Endothelial cell (in vitro differentiated cells): ENCODE data around the gene EFCAB6. TPM values are rescaled to one million over a fixed set of nuclear protein-coding genes. Genes with fewer than 3 reads are reported as not detected.

Experiments used
- DNase-seq: peaks from one replicate; pipeline ENCODE4 v3.0.0; 2021; ENCODE audit warnings: low spot score
- H3K27ac Mint-ChIP-seq: one replicate; pipeline ENCODE4 v1.8.0; 2021; ENCODE audit warnings: mixed read lengths, inconsistent platforms; ENCODE audit not compliant: unreplicated experiment
- H3K27me3 Mint-ChIP-seq: one replicate; pipeline ENCODE4 v1.8.0; 2021; ENCODE audit warnings: mild to moderate bottlenecking, moderate library complexity, mixed read lengths, inconsistent platforms; ENCODE audit not compliant: unreplicated experiment
- H3K36me3 Mint-ChIP-seq: one replicate; pipeline ENCODE4 v1.8.0; 2021; ENCODE audit warnings: mild to moderate bottlenecking, low read depth, mixed read lengths, inconsistent platforms; ENCODE audit not compliant: unreplicated experiment
- H3K4me1 Mint-ChIP-seq: one replicate; pipeline ENCODE4 v1.8.0; 2021; ENCODE audit warnings: mild to moderate bottlenecking, mixed read lengths, inconsistent platforms; ENCODE audit not compliant: unreplicated experiment
- H3K4me3 Mint-ChIP-seq: one replicate; pipeline ENCODE4 v1.8.0; 2021; ENCODE audit warnings: mild to moderate bottlenecking, mixed read lengths, inconsistent platforms; ENCODE audit not compliant: unreplicated experiment
- H3K9me3 Mint-ChIP-seq: one replicate; pipeline ENCODE4 v1.8.0; 2021; ENCODE audit warnings: mixed read lengths, inconsistent platforms; ENCODE audit not compliant: unreplicated experiment
- total RNA-seq: library from RNA; stranded (reverse); fragmentation: NEBNext Ultra II Directional; extraction: Animal tissue kit (Norgen Biotek cat#: 25700); gene quantifications from one replicate; pipeline ENCODE4 v1.2.1, GENCODE V29; 2021; ENCODE audit not compliant: unreplicated experiment
- TF ChIP-seq, protein P1 (sequence below): fragments of 200-600 bp; sonication (generic); IDR thresholded peaks from one replicate; pipeline ENCODE4 v1.5.0; 2021; ENCODE audit warnings: antibody characterized with exemption; ENCODE audit not compliant: unreplicated experiment

The EFCAB6 gene
- total RNA-seq, 1 donor from 2014 or later: 0.69 TPM

DNA sequence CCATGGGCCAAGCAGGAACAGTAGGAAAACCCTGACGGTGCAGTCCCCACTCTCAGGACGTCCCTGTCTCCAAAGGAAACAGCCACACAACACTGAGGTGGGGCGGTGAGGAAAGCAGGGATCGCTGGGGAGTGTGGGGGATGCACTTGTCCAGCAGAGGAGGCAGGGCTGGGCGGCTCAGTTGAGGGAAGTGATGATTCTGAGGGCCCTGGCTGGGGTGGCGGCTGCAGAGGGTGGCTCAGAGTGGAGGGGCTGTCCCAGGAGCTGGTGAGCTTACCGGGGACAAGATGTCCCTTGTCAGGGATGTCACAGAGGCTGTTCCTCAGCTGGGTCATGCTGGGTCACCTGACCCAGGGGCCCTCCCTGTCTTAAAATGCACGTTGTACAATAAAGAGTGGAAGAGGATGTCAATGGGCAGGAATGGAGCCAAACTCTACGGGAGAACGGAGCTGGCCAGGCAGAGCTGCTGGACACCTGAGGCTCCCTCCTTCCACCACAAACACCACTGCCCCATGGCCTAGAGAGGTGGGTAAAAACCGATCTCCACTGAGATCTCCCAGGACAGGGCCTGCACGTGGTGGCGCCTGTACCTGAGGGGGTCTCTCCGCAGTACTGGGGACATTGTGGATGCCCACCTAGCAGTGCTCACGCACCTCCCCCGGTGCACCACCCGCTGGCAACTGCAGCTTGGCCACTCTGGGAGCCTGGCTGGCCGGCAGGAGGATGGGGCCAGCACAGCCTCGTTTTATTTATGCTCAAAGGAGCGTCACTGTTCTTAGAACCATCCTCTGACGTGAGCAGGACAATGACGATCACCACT is 9.7 kb upstream of the EFCAB6 start:
- no peak overlapping the region for H3K4me3 Mint-ChIP-seq
- TF ChIP-seq, protein P1, sequence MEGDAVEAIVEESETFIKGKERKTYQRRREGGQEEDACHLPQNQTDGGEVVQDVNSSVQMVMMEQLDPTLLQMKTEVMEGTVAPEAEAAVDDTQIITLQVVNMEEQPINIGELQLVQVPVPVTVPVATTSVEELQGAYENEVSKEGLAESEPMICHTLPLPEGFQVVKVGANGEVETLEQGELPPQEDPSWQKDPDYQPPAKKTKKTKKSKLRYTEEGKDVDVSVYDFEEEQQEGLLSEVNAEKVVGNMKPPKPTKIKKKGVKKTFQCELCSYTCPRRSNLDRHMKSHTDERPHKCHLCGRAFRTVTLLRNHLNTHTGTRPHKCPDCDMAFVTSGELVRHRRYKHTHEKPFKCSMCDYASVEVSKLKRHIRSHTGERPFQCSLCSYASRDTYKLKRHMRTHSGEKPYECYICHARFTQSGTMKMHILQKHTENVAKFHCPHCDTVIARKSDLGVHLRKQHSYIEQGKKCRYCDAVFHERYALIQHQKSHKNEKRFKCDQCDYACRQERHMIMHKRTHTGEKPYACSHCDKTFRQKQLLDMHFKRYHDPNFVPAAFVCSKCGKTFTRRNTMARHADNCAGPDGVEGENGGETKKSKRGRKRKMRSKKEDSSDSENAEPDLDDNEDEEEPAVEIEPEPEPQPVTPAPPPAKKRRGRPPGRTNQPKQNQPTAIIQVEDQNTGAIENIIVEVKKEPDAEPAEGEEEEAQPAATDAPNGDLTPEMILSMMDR: no peak
- no peaks in the 10 kb centered on the region for H3K9me3 Mint-ChIP-seq
- no peak for DNase-seq
- H3K4me1 Mint-ChIP-seq: peaks cover 28% of the 10 kb centered on the region
- no peak overlapping the region for H3K27ac Mint-ChIP-seq
- H3K27me3 Mint-ChIP-seq: peaks cover 10% of the 10 kb centered on the region
- H3K36me3 Mint-ChIP-seq: peaks cover 14% of the 10 kb centered on the region

DNA sequence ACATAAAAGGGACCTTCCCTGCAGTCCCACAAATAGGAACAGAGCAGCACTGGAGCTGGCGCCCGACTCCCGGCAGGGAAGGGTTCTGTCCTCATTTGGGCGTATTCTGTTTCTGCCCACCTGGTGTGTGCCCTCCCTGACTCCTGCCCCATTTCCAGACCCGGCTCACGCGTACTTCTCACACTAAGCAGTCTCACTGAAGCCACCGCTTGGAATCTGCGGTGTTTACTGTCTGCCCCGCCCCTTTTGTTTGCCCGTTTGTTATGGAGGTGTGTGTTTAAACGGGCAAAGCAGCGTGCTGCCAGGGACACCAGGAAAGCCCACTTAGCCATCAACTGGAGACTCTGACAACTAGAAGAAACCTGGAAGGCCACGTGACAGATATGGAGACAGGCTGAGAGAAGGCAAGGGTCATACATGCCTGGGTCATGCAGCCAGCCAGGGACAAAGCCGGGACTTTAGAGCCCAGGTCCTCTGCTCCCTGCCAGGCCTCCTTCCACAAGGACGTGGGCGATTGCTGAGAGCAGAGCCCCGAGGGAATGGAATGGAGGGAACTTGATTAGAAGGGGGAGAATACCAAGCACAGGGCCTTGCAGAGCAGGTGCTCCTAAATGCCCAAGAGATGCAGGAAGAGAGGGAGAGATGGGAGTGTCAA is 8.7 kb upstream of the EFCAB6 start:
- H3K4me3 Mint-ChIP-seq: no peak overlapping the region
- DNase-seq: no peak
- H3K36me3 Mint-ChIP-seq: peaks cover 12% of the 10 kb centered on the region
- peaks cover 28% of the 10 kb centered on the region for H3K4me1 Mint-ChIP-seq
- H3K27me3 Mint-ChIP-seq: peaks cover 10% of the 10 kb centered on the region
- H3K27ac Mint-ChIP-seq: no peak overlapping the region
- TF ChIP-seq, protein P1: no peak
- H3K9me3 Mint-ChIP-seq: no peaks in the 10 kb centered on the region

GRCh38 chr22:43819931-43820640 is 8.0 kb upstream of the EFCAB6 start:
- no peak overlapping the region for H3K4me3 Mint-ChIP-seq
- H3K9me3 Mint-ChIP-seq: no peaks in the 10 kb centered on the region
- H3K27ac Mint-ChIP-seq: no peak overlapping the region
- peaks cover 6% of the 10 kb centered on the region for H3K36me3 Mint-ChIP-seq
- H3K4me1 Mint-ChIP-seq: peaks cover 28% of the 10 kb centered on the region
- no peak for DNase-seq
- TF ChIP-seq, protein P1: no peak
- peaks cover 10% of the 10 kb centered on the region for H3K27me3 Mint-ChIP-seq

- TF ChIP-seq, protein P1: no peak
- Mint-ChIP-seq H3K36me3 (peaks cover 6% of the 10 kb centered on the region), H3K4me1 (peaks cover 28% of the 10 kb centered on the region), H3K27ac (no peak overlapping the region), H3K27me3 (peaks cover 8% of the 10 kb centered on the region), H3K9me3 (no peaks in the 10 kb centered on the region), H3K4me3 (no peak overlapping the region)
- DNase-seq: no peak
Measured at GRCh38 chr22:43819421-43819921, 7.4 kb upstream of the EFCAB6 start.
